ENCODE results near the gene SLC30A3.

Gene SLC30A3

GRCh38 chr2:27255660-27256059 lies 7.2 kb downstream of the SLC30A3 start:
- DNase-seq: no peak

GRCh38 chr2:27255187-27255586 lies 7.7 kb downstream of the SLC30A3 start:
- DNase-seq: no peak

GRCh38 chr2:27251766-27252165 lies 11.1 kb downstream of the SLC30A3 start:
- no peak for DNase-seq

GRCh38 chr2:27250652-27251379 lies 12.0 kb downstream of the SLC30A3 start:
- DNase-seq: no peak

GRCh38 chr2:27249891-27250651 lies 12.8 kb downstream of the SLC30A3 start:
- peak; percentile 54 for DNase-seq

- no peak for DNase-seq
These were observed 13.5 kb downstream of the SLC30A3 start for GRCh38 chr2:27249159-27249890.

GRCh38 chr2:27247893-27248292 lies 15.0 kb downstream of the SLC30A3 start:
- no peak for DNase-seq

- DNase-seq: no peak
These were observed 17.2 kb downstream of the SLC30A3 start for GRCh38 chr2:27245626-27246025.

- no peak for DNase-seq
These were observed 17.7 kb downstream of the SLC30A3 start for GRCh38 chr2:27245116-27245515.

- DNase-seq: no peak
These were observed 19.3 kb downstream of the SLC30A3 start for GRCh38 chr2:27243391-27244130.

- DNase-seq: no peak
These were observed 20.3 kb downstream of the SLC30A3 start for GRCh38 chr2:27242614-27242951.

GRCh38 chr2:27241761-27242613 lies 20.9 kb downstream of the SLC30A3 start:
- peak; percentile 39 for DNase-seq

GRCh38 chr2:27240406-27240805 lies 22.4 kb downstream of the SLC30A3 start:
- DNase-seq: no peak

- DNase-seq: no peak
These were observed 23.9 kb downstream of the SLC30A3 start for GRCh38 chr2:27238976-27239375.

- DNase-seq: no peak
These were observed 25.4 kb downstream of the SLC30A3 start for GRCh38 chr2:27237341-27237945.

GRCh38 chr2:27236626-27237025 lies 26.2 kb downstream of the SLC30A3 start:
- no peak for DNase-seq

GRCh38 chr2:27236136-27236535 lies 26.7 kb downstream of the SLC30A3 start:
- no peak for DNase-seq

- DNase-seq: no peak
These were observed 29.5 kb downstream of the SLC30A3 start for GRCh38 chr2:27233341-27233740.

GRCh38 chr2:27231921-27232320 lies 30.9 kb downstream of the SLC30A3 start:
- no peak for DNase-seq

GRCh38 chr2:27227501-27227900 lies 35.3 kb downstream of the SLC30A3 start:
- no peak for DNase-seq

GRCh38 chr2:27225526-27225925 lies 37.3 kb downstream of the SLC30A3 start:
- DNase-seq: no peak

GRCh38 chr2:27223416-27223815 lies 39.4 kb downstream of the SLC30A3 start:
- DNase-seq: no peak
